IPS DF 19.7 (cell line): ENCODE measurements around the gene PRSS8.
"Not testable (repeated sequence)": the region's sequence is repeated elsewhere in the genome, so short reads cannot be mapped to it uniquely, and the experiment has no call there.

ENCODE experiments used
- DNase-seq: peaks from one replicate; pipeline ENCODE4 v3.0.0-alpha.2; 2013; ENCODE audit warnings: low read depth, low spot score

PRSS8 gene

GRCh38 chr16:31144418-31144817 lies 8.9 kb upstream of the PRSS8 start:
- DNase-seq = not testable (repeated sequence)

- DNase-seq = no peak
Observed at GRCh38 chr16:31143694-31144148, 8.2 kb upstream of the PRSS8 start.

GRCh38 chr16:31143011-31143693 lies 7.6 kb upstream of the PRSS8 start:
- DNase-seq = no peak

GRCh38 chr16:31142109-31143010 lies 6.8 kb upstream of the PRSS8 start:
- peak; percentile 68 for DNase-seq

GRCh38 chr16:31141489-31142108 lies 6.1 kb upstream of the PRSS8 start:
- DNase-seq = no peak

- DNase-seq = not testable (repeated sequence)
Observed at GRCh38 chr16:31141071-31141469, 5.5 kb upstream of the PRSS8 start.

- no peak for DNase-seq
Observed at GRCh38 chr16:31138621-31139578, 3.4 kb upstream of the PRSS8 start.

GRCh38 chr16:31136822-31137499 lies 1.4 kb upstream of the PRSS8 start:
- not testable (repeated sequence) for DNase-seq

GRCh38 chr16:31136287-31136662 lies 748 bp upstream of the PRSS8 start:
- DNase-seq = no peak

- DNase-seq = peak; percentile 56
Observed at GRCh38 chr16:31134625-31135534, 647 bp downstream of the PRSS8 start.

GRCh38 chr16:31134091-31134571 lies 1.4 kb downstream of the PRSS8 start:
- no peak for DNase-seq

- no peak for DNase-seq
Observed at GRCh38 chr16:31133046-31133501, 2.5 kb downstream of the PRSS8 start.

- DNase-seq = no peak
Observed at GRCh38 chr16:31132303-31132979, 3.1 kb downstream of the PRSS8 start.

GRCh38 chr16:31131841-31132271 lies 3.7 kb downstream of the PRSS8 start:
- no peak for DNase-seq

GRCh38 chr16:31131416-31131815 lies 4.1 kb downstream of the PRSS8 start:
- no peak for DNase-seq

GRCh38 chr16:31130899-31131298 lies 4.6 kb downstream of the PRSS8 start:
- peak; percentile 70 for DNase-seq

GRCh38 chr16:31130336-31130891 lies 5.1 kb downstream of the PRSS8 start:
- DNase-seq = no peak
